Daoy (cell line): ENCODE measurements around the gene ATRAID. TPM values are rescaled to one million over a fixed set of nuclear protein-coding genes. Genes with fewer than 3 reads are reported as not detected.
"Not testable (repeated sequence)": the region's sequence is repeated elsewhere in the genome, so short reads cannot be mapped to it uniquely, and the experiment has no call there.

Experiments
- DNase-seq: peaks from one replicate; pipeline ENCODE4 v3.0.0-alpha.2; 2015; ENCODE audit warnings: low read depth
- total RNA-seq: library from RNA; depleted of rRNA; stranded (reverse); fragments of >200 nt; shearing (Covaris generic); gene quantifications from 2 replicates; pipeline ENCODE4 v1.2.3, GENCODE V29; 2014

ATRAID gene
- total RNA-seq, 1 experiment from 2014 or later, result 94.2 TPM

- DNase-seq, result no peak
Measured at GRCh38 chr2:27194538-27195354, 17.1 kb upstream of the ATRAID start.

- DNase-seq, result not testable (repeated sequence)
Measured at GRCh38 chr2:27195799-27196198, 16.0 kb upstream of the ATRAID start.

DNA sequence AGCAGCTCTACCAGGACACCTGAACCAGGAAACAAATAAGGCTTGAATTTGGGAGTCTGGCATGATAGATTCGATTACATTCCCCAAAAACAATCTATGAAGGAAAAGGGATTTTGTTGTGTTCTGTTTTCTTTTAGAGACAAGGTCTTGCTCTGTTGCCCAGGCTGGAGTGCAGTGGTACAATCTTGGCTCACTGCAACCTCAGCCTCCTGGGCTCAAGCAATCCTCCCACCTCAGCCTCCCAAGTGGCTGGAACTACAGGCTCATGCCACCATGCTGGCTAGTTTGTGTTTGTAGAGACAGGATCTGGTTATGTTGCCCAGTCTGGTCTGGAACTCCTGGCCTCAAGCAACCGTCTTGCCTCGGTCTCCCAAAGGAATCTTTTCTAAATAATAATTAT lies 13.8 kb upstream of the ATRAID start:
- DNase-seq, result not testable (repeated sequence)

DNA sequence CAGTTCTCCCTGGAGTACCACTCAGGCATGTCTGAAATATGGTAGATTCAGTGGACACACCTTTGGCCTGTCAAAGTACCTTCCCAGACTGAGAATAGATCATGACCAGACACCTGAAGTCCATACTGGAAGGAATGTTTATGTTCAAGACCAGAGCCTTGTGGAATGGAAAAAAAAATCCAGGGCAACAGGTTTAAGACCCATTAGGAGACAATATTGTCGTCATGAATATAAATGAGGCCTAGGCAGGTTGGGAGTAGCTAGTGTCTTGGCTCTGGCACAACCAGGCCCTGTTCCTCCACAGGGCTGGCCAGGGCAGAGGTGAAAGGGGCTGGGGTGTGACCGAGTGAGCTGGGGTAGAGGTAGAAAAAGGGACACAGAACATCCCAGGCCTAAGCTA lies 13.2 kb upstream of the ATRAID start:
- DNase-seq, result no peak

- DNase-seq, result no peak
Measured at GRCh38 chr2:27199241-27199640, 12.6 kb upstream of the ATRAID start.

DNA sequence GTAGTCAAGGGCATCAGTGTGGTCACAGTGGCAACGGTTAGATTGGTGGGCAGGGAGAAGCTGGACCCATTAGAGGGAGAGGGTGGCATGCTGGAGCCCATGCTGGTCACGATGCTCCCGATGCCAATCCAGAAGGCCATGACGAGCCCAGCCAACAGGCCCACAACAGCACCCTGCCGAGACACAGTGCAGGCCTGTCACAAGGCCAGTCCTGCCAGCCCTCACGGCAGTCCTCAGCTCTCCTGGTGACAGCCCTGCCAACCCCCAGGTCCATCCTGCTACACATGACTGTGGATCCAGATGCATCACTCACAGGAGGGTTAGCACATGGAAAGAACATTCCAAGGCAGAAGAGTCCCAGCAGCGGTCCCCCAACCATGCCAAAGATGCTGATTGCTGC lies 10.2 kb upstream of the ATRAID start:
- no peak for DNase-seq

GRCh38 chr2:27202854-27203253 lies 9.0 kb upstream of the ATRAID start:
- peak; percentile 37 for DNase-seq

- no peak for DNase-seq
Measured at GRCh38 chr2:27203741-27204140, 8.1 kb upstream of the ATRAID start.

DNA sequence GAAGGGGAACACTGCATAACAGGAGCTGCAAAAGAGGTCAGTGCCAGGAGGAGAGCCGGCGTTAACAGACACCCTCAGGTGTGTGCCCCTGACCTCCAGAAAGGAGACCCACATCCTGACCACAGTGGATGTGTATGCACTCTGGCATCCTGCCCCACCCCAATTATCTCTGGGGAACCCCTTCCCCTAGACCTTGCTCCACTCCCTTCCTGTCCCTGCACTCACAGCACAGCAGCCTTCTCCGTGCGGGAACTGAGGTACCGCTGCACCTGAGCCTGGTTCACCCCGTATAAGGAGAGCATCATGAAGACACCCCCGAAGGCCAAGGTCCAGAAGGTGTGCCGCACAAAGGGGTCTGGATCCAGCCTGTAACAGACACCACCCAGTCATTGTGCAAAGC lies 7.3 kb upstream of the ATRAID start:
- no peak for DNase-seq

DNA sequence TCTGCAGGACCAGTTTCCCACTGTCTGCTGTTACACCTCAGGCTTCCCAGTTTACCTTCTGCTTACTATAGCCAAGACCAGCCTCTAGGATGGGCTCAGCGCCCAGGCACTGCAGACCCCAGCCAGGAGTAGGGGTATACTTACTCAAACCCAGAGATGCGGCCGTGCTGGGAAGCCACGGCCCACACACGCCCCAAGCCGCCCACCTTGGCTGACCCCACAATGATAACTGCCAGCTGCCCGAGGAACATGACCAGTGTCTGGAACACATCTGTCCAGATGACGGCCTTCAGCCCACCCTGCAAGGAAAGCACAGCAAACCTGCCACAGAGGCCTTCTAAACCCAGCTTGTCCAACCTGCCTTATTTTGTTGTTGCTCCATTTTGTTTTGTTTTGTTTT lies 6.6 kb upstream of the ATRAID start:
- no peak for DNase-seq

- DNase-seq, result no peak
Measured at GRCh38 chr2:27206346-27206745, 5.5 kb upstream of the ATRAID start.

GRCh38 chr2:27208486-27209050 lies 3.3 kb upstream of the ATRAID start:
- no peak for DNase-seq

DNA sequence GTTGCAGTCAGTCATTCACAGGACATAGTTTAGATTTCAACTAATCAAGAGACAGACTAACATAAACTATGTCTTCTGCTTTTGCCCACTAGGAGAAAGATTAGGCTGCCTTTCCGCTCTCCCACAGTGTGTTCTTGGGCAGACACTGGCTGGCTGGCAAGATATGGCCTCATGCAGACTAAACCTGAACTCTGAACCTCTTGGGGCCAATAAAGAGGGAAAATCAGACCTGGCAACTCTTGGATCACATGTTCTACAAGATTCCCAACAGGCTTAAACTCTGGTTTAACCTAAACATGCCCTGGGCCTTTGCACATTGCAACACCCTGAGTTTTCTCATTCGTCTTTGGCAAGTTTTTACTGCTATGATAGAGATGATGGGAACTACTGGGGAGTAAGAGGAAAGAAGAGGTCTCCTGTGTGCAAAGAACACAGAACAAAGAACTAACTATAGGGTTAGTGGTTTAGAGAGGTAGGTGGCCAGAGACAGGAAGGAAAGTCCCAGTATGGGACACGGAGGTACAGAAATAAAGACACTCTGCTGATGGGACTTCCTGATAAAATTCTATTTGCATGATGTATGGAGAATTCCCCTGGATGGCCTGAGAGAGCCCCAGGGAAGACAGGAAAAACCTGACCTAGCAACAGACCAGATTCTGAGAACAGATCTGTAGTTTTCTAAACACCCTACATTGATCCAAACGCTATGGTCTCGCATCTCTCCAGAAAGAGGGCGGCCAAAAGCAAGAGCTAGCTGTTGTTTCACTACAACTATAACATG lies 2.0 kb upstream of the ATRAID start:
- no peak for DNase-seq

DNA sequence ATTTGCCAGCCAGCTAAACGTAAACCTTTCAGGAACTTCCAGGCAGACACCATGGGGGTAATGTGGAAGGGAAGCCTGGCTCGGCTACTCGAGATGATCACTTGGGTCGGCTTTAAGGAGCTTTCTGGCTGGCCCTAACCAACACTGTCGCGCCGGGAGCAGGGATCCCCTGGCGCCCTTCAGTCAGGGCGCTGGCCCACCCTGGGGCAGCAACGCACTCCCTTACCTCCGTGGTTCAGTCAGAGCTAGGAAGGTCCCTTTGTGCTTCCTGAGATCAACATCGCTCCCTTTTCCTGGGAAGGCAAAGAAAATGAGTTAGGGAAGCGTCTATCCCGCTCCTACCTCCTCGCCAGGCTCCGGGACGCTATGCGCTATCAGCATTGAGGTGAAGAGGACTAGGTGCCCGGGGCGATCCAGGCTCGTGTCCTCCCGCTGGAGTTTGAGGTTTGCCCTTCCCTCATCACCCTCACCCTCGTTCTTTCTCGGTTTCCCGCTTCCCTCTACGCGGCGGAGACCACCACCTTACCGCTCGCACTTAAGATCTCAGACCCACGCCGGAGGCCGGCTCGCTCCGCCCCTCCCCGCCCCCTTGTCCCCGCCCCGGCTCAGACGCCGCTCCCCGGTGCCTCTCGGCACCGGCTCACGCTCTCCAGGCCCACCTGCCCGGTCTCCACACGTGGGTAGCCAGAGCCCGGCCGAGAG lies 449 bp upstream of the ATRAID start:
- DNase-seq, result no peak

- DNase-seq, result no peak
Measured at GRCh38 chr2:27212626-27213471, 1.0 kb downstream of the ATRAID start.

- DNase-seq, result no peak
Measured at GRCh38 chr2:27214941-27215340, 3.1 kb downstream of the ATRAID start.

- DNase-seq, result no peak
Measured at GRCh38 chr2:27216416-27217137, 4.7 kb downstream of the ATRAID start.

GRCh38 chr2:27217173-27218121 lies 5.6 kb downstream of the ATRAID start, which contains the start of gene CAD:
CAD (plus strand) TSS chr2:27217369; CDS start chr2:27217552, 183 bp downstream.
- DNase-seq, result peak; percentile 96

DNA sequence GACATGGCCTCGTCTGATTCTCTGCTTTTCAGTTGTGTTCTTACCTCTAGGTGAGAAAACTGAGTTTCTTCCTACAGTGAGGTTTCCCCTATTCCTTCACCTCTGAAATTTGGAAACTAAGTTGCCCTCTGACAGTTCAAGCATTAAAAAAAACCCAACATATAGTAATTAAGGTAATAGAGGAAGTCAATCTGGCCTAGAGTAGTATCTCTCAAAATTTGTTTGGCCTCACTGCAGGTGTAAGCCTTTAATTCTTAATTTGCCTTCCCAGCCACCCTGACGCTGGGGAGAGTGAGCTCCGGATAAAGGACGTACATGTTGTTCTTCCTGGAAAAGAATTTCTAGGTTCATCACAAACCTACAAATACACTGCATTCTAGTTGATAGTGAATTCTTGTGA lies 6.8 kb downstream of the ATRAID start:
- no peak for DNase-seq
